Occipital lobe (tissue), 2 donors: Measurements from ENCODE around the gene GPR75. TPM values are rescaled to one million over a fixed set of nuclear protein-coding genes. Genes with fewer than 3 reads are reported as not detected.

Experiments used
- small RNA-seq: library from RNA; depleted of rRNA; stranded (forward); fragments of <200 nt; gene quantifications from one replicate; pipeline ENCODE3, GENCODE V24; 2014
- total RNA-seq: library from RNA; depleted of rRNA; stranded (reverse); fragments of >200 nt; gene quantifications from one replicate; pipeline ENCODE4 v1.2.3, GENCODE V29; 2014

GPR75 gene
- total RNA-seq, 1 donor from 2014 or later: 15.8 TPM

Small RNA genes within 50 kb of the gene (small RNA-seq; reads per million reads assigned to genes)
- gene MIR3682: not detected

Other genes starting within 250 kb of the GPR75 start
- gene CHAC2, start 92.2 kb downstream of the GPR75 start, total RNA-seq: 5.3 TPM
- gene ASB3, start 73.0 kb downstream of the GPR75 start, total RNA-seq: 130 TPM
- gene ERLEC1, start 72.9 kb downstream of the GPR75 start, total RNA-seq: 62.5 TPM
- 42.1 TPM for gene PSME4, start 111.0 kb upstream of the GPR75 start, total RNA-seq